Mucosa of stomach (tissue), 1 donor: ENCODE data around the gene SVOPL.
A peak's percentile ranks its signal among the peaks of the same experiment; 100 is the strongest.

Source experiments
- H3K27me3 ChIP-seq: one replicate; pipeline ENCODE4 v1.7.0; 2013; ENCODE audit warnings: mild to moderate bottlenecking, low read length; ENCODE audit not compliant: control insufficient read depth, insufficient read depth
- H3K36me3 ChIP-seq: one replicate; pipeline ENCODE4 v1.7.0; 2013; ENCODE audit warnings: low read length; ENCODE audit not compliant: control insufficient read depth, insufficient read depth
- H3K4me1 ChIP-seq: one replicate; pipeline ENCODE4 v1.7.0; 2013; ENCODE audit warnings: mild to moderate bottlenecking, low read length; ENCODE audit not compliant: control insufficient read depth, insufficient read depth
- H3K4me3 ChIP-seq: one replicate; pipeline ENCODE4 v1.7.0; 2013; ENCODE audit warnings: low read length
- H3K9ac ChIP-seq: one replicate; pipeline ENCODE4 v1.7.0; 2013; ENCODE audit warnings: mild to moderate bottlenecking, low read length, moderate library complexity
- H3K9me3 ChIP-seq: one replicate; pipeline ENCODE4 v1.7.0; 2013; ENCODE audit warnings: mild to moderate bottlenecking, low read length, moderate library complexity; ENCODE audit not compliant: control insufficient read depth
- donor health status: Pancreatic carcinoma.

Gene SVOPL

GRCh38 chr7:138666385-138666784 lies 34.8 kb downstream of the SVOPL start:
- H3K9me3 ChIP-seq, result no peaks in the 10 kb centered on the region
- H3K4me3 ChIP-seq, result no peak overlapping the region
- no peaks in the 10 kb centered on the region for H3K4me1 ChIP-seq
- H3K36me3 ChIP-seq, result no peaks in the 10 kb centered on the region
- H3K9ac ChIP-seq, result no peak overlapping the region
- peaks cover under 1% of the 10 kb centered on the region for H3K27me3 ChIP-seq

GRCh38 chr7:138665669-138666140 lies 35.5 kb downstream of the SVOPL start:
- Histone ChIP-seq H3K4me1 (no peaks in the 10 kb centered on the region), H3K27me3 (peaks cover 5% of the 10 kb centered on the region), H3K9ac (no peak overlapping the region), H3K4me3 (no peak overlapping the region), H3K36me3 (no peaks in the 10 kb centered on the region), H3K9me3 (no peaks in the 10 kb centered on the region)

- Histone ChIP-seq H3K4me1 (no peaks in the 10 kb centered on the region), H3K4me3 (no peak overlapping the region), H3K36me3 (no peaks in the 10 kb centered on the region), H3K27me3 (peaks cover 5% of the 10 kb centered on the region), H3K9ac (no peak overlapping the region), H3K9me3 (no peaks in the 10 kb centered on the region)
Measured at GRCh38 chr7:138665249-138665648, 35.9 kb downstream of the SVOPL start.

- H3K4me1 ChIP-seq, result no peaks in the 10 kb centered on the region
- peaks cover 5% of the 10 kb centered on the region for H3K27me3 ChIP-seq
- H3K9me3 ChIP-seq, result no peaks in the 10 kb centered on the region
- H3K4me3 ChIP-seq, result no peak overlapping the region
- no peaks in the 10 kb centered on the region for H3K36me3 ChIP-seq
- peak overlapping the region; percentile 28 for H3K9ac ChIP-seq
Measured at GRCh38 chr7:138663725-138664710, 37.1 kb downstream of the SVOPL start.

GRCh38 chr7:138662991-138663320 lies 38.2 kb downstream of the SVOPL start:
- H3K4me3 ChIP-seq, result no peak overlapping the region
- H3K27me3 ChIP-seq, result peaks cover 5% of the 10 kb centered on the region
- H3K4me1 ChIP-seq, result no peaks in the 10 kb centered on the region
- H3K36me3 ChIP-seq, result no peaks in the 10 kb centered on the region
- H3K9me3 ChIP-seq, result no peaks in the 10 kb centered on the region
- H3K9ac ChIP-seq, result no peak overlapping the region

GRCh38 chr7:138662076-138662990 lies 38.8 kb downstream of the SVOPL start:
- Histone ChIP-seq H3K4me1 (no peaks in the 10 kb centered on the region), H3K4me3 (no peak overlapping the region), H3K9ac (no peak overlapping the region), H3K9me3 (no peaks in the 10 kb centered on the region), H3K27me3 (peaks cover 5% of the 10 kb centered on the region), H3K36me3 (no peaks in the 10 kb centered on the region)

GRCh38 chr7:138661069-138661635 lies 40.0 kb downstream of the SVOPL start:
- no peaks in the 10 kb centered on the region for H3K9me3 ChIP-seq
- H3K4me1 ChIP-seq, result no peaks in the 10 kb centered on the region
- no peaks in the 10 kb centered on the region for H3K36me3 ChIP-seq
- H3K4me3 ChIP-seq, result no peak overlapping the region
- H3K27me3 ChIP-seq, result peaks cover 5% of the 10 kb centered on the region
- no peak overlapping the region for H3K9ac ChIP-seq

GRCh38 chr7:138658889-138659288 lies 42.3 kb downstream of the SVOPL start:
- H3K4me3 ChIP-seq, result no peak overlapping the region
- no peaks in the 10 kb centered on the region for H3K4me1 ChIP-seq
- H3K27me3 ChIP-seq, result peaks cover 5% of the 10 kb centered on the region
- no peaks in the 10 kb centered on the region for H3K36me3 ChIP-seq
- H3K9me3 ChIP-seq, result no peaks in the 10 kb centered on the region
- no peak overlapping the region for H3K9ac ChIP-seq

GRCh38 chr7:138657854-138658386 lies 43.2 kb downstream of the SVOPL start:
- no peak overlapping the region for H3K4me3 ChIP-seq
- H3K9ac ChIP-seq, result no peak overlapping the region
- H3K36me3 ChIP-seq, result no peaks in the 10 kb centered on the region
- peaks cover 5% of the 10 kb centered on the region for H3K27me3 ChIP-seq
- H3K4me1 ChIP-seq, result no peaks in the 10 kb centered on the region
- H3K9me3 ChIP-seq, result no peaks in the 10 kb centered on the region

- H3K36me3 ChIP-seq, result no peaks in the 10 kb centered on the region
- H3K4me3 ChIP-seq, result no peak overlapping the region
- H3K9ac ChIP-seq, result no peak overlapping the region
- H3K9me3 ChIP-seq, result no peaks in the 10 kb centered on the region
- peaks cover 5% of the 10 kb centered on the region for H3K27me3 ChIP-seq
- no peaks in the 10 kb centered on the region for H3K4me1 ChIP-seq
Measured at GRCh38 chr7:138656952-138657351, 44.2 kb downstream of the SVOPL start.

GRCh38 chr7:138654616-138655015 lies 46.5 kb downstream of the SVOPL start:
- Histone ChIP-seq H3K27me3 (no peaks in the 10 kb centered on the region), H3K4me1 (no peaks in the 10 kb centered on the region), H3K36me3 (no peaks in the 10 kb centered on the region), H3K9me3 (no peaks in the 10 kb centered on the region), H3K4me3 (no peak overlapping the region), H3K9ac (no peak overlapping the region)
